K562 (cell line): Measurements from ENCODE around the gene SGMS1. TPM values are rescaled to one million over a fixed set of nuclear protein-coding genes. Genes with fewer than 3 reads are reported as not detected.

Experiments used
- C11orf30 ChIP-seq: fragments of 450-650 bp; IDR thresholded peaks from 2 replicates; pipeline ENCODE4 v1.6.1; 2016; ENCODE audit warnings: low read depth, mild to moderate bottlenecking
- CBFA2T2 ChIP-seq: fragments of 450-650 bp; conservative IDR thresholded peaks from 2 replicates; pipeline ENCODE4 v1.6.1; 2017; ENCODE audit warnings: mild to moderate bottlenecking
- CC2D1A ChIP-seq: fragments of 450-650 bp; IDR thresholded peaks from 2 replicates; pipeline ENCODE4 v1.6.1; 2017; ENCODE audit warnings: mild to moderate bottlenecking
- CREB1 ChIP-seq, 2 experiments: sonication (generic) in 1 of 2; formaldehyde crosslinking in 1 of 2; IDR thresholded peaks; 2 replicates each; pipeline versions ENCODE4 v1.6.1 to v1.8.0; 2012 to 2022; ENCODE audit warnings: inconsistent platforms in 1 of 2, mild to moderate bottlenecking in 1 of 2, missing genetic modification reagents in 1 of 2, moderate library complexity in 1 of 2
- DPF2 ChIP-seq: fragments of 450-650 bp; IDR thresholded peaks from 2 replicates; pipeline ENCODE4 v1.6.1; 2016
- EWSR1 ChIP-seq: fragments of 450-650 bp; IDR thresholded peaks from 2 replicates; pipeline ENCODE4 v1.6.1; 2018; ENCODE audit warnings: borderline replicate concordance, mild to moderate bottlenecking, low read depth, moderate library complexity; ENCODE audit not compliant: partially characterized antibody
- FUS ChIP-seq: fragments of 200-400 bp; formaldehyde crosslinking; optimal IDR thresholded peaks from 2 replicates; pipeline ENCODE3; 2017; ENCODE audit warnings: low read depth, low read length
- GTF3C2 ChIP-seq: IDR thresholded peaks from 3 replicates; pipeline ENCODE4 v1.6.1; 2011; ENCODE audit warnings: borderline replicate concordance, mild to moderate bottlenecking, moderate library complexity; ENCODE audit not compliant: insufficient read length; ENCODE audit errors: extremely low read depth
- MEIS2 ChIP-seq: fragments of 450-650 bp; IDR thresholded peaks from 2 replicates; pipeline ENCODE4 v1.6.1; 2014; ENCODE audit warnings: mild to moderate bottlenecking; ENCODE audit not compliant: partially characterized antibody
- MNT ChIP-seq, 2 experiments: fragments of 450-650 bp; conservative IDR thresholded peaks; 2 replicates each; pipeline ENCODE4 v1.6.1; 2017; ENCODE audit warnings: mild to moderate bottlenecking in 2 of 2, moderate library complexity in 2 of 2
- NFE2L1 ChIP-seq: fragments of 450-650 bp; IDR thresholded peaks from 2 replicates; pipeline ENCODE4 v1.6.1; 2016; ENCODE audit warnings: missing genetic modification characterization, low read depth, mild to moderate bottlenecking, missing compliant biosample characterization, moderate library complexity, borderline replicate concordance
- NFIC ChIP-seq: fragments of 450-650 bp; IDR thresholded peaks from 2 replicates; pipeline ENCODE4 v1.6.1; 2017; ENCODE audit warnings: mild to moderate bottlenecking, inconsistent platforms
- RFX1 ChIP-seq: fragments of 450-650 bp; IDR thresholded peaks from 2 replicates; pipeline ENCODE4 v1.6.1; 2016; ENCODE audit warnings: mild to moderate bottlenecking, moderate library complexity
- SIX5 ChIP-seq, 2 experiments: IDR thresholded peaks; 2 replicates each; pipeline ENCODE4 v1.6.1; 2011; ENCODE audit warnings: low read length in 2 of 2, borderline replicate concordance in 1 of 2, low read depth in 1 of 2, mild to moderate bottlenecking in 1 of 2, moderate library complexity in 1 of 2; ENCODE audit not compliant: insufficient read depth in 1 of 2
- SMARCA4 ChIP-seq: fragments of 450-650 bp; IDR thresholded peaks from 2 replicates; pipeline ENCODE4 v1.6.1; 2016
- TRIM24 ChIP-seq, 2 experiments: fragments of 450-650 bp; IDR thresholded peaks; 2 replicates each; pipeline ENCODE4 v1.6.1; 2016
- ZBTB5 ChIP-seq: fragments of 450-650 bp; IDR thresholded peaks from 2 replicates; pipeline ENCODE4 v1.6.1; 2017; ENCODE audit warnings: antibody characterized with exemption
- ZFX ChIP-seq: sonication (generic); formaldehyde crosslinking; IDR thresholded peaks from 2 replicates; pipeline ENCODE4 v1.8.0; 2022; ENCODE audit warnings: mild to moderate bottlenecking, missing genetic modification reagents, moderate library complexity
- ZNF280A ChIP-seq: fragments of 450-650 bp; IDR thresholded peaks from 2 replicates; pipeline ENCODE4 v1.6.1; 2018; ENCODE audit warnings: mild to moderate bottlenecking, low read depth; ENCODE audit not compliant: partially characterized antibody
- ZNF408 ChIP-seq: fragments of 250-450 bp; sonication (Bioruptor Pico); IDR thresholded peaks from 2 replicates; pipeline ENCODE4 v1.4.0; 2020; ENCODE audit warnings: low read depth, mild to moderate bottlenecking, moderate library complexity
- ZNF717 ChIP-seq: fragments of 250-450 bp; sonication (Bioruptor Pico); IDR thresholded peaks from 2 replicates; pipeline ENCODE4 v1.5.0; 2021
- polyA plus RNA-seq, 8 experiments: library from polyadenylated mRNA; depleted of rRNA in 4 of 8; stranded (reverse) in 5 of 8; unstranded in 3 of 8; fragments of >200 nt; fragmentation: Nextera tagmentation in 2 of 8; fragmentation: Illumina TruSeq in 1 of 8; extraction: Ambion mirVana in 2 of 8; extraction: Trizol in 1 of 8; gene quantifications; 2 replicates each; pipeline versions ENCODE4 v1.2.1 to v1.2.3, GENCODE V29; 2011 to 2014; ENCODE audit warnings: inconsistent platforms in 1 of 8, missing spikeins in 1 of 8
- total RNA-seq, 7 experiments: library from RNA; depleted of rRNA in 6 of 7; stranded (reverse); fragments of >200 nt in 6 of 7; fragmentation: Illumina TruSeq in 2 of 7; extraction: Trizol in 2 of 7; gene quantifications; 2 replicates each; pipeline versions ENCODE4 v1.2.1 to v1.2.3, GENCODE V29; 2011 to 2021; ENCODE audit warnings: low replicate concordance in 1 of 7

The SGMS1 gene
- total and polyA plus RNA-seq, 9 of the 15 experiments (the other 6 are each of a cell fraction or from before 2014, with no cell fraction given) = 22.6 to 232 (median 82.2) TPM

GRCh38 chr10:50351483-50352146, 272.1 kb downstream of the SGMS1 start (continued):
- no peak for TF ChIP-seq CREB1 (IDR thresholded peaks at IDR 0.05)
- no peak for TF ChIP-seq CREB1 (CRISPR knock-in tag; IDR thresholded peaks at IDR 0.05)
- TF ChIP-seq RFX1 = 0 out of 2 replicates have a peak, but pooled peaks have one; percentile 9
- peak; percentile 74 for TF ChIP-seq NFIC
- TF ChIP-seq SMARCA4 = 0 out of 2 replicates have a peak, but pooled peaks have one; percentile 29
- no peak for TF ChIP-seq ZNF717 (CRISPR knock-in tag)
- no peak for TF ChIP-seq SIX5 (IDR thresholded peaks at IDR 0.05; ENCODE audit: borderline replicate concordance in 1 of 2, insufficient read depth in 1 of 2, low read depth in 1 of 2, low read length in 2 of 2)
- TF ChIP-seq ZBTB5 = no peak
- 0 out of 2 replicates have a peak, but pooled peaks have one; percentile 12 for TF ChIP-seq C11orf30
- no peak for TF ChIP-seq ZNF408
- TF ChIP-seq FUS = no peak
- peak; percentile 90 for TF ChIP-seq ZNF280A
- TF ChIP-seq MNT (conservative IDR thresholded peaks at IDR 0.05) = no peak
- peak; percentile 66 for TF ChIP-seq MEIS2
- TF ChIP-seq DPF2 = 0 out of 2 replicates have a peak, but pooled peaks have one; percentile 43
- 0 out of 2 replicates have a peak, but pooled peaks have one; percentile 19 for TF ChIP-seq CC2D1A
- TF ChIP-seq TRIM24 (IDR thresholded peaks at IDR 0.05) = peak; percentile 80 to 90
- no peak for TF ChIP-seq EWSR1
- no peak for TF ChIP-seq GTF3C2
- TF ChIP-seq NFE2L1 = no peak
- peak; percentile 15 for TF ChIP-seq CBFA2T2
- TF ChIP-seq ZFX = no peak
